Ovary (tissue), 9 donors: Measurements from ENCODE around the gene LYZL6. TPM values are rescaled to one million over a fixed set of nuclear protein-coding genes. Genes with fewer than 3 reads are reported as not detected.

Experiments
- DNase-seq, 5 donors: peaks; one replicate each; pipeline ENCODE4 v3.0.0-alpha.2; 2019 to 2020
- H3K27ac ChIP-seq, 2 donors: fragments of 200-600 bp; one replicate each; pipeline versions ENCODE4 v1.5.1 to v1.8.0; 2019 to 2022
- H3K27me3 ChIP-seq: fragments of 200-600 bp; one replicate; pipeline ENCODE4 v1.8.0; 2022
- H3K36me3 ChIP-seq: fragments of 200-600 bp; sonication (generic); one replicate; pipeline ENCODE4 v1.5.1; 2019
- H3K4me1 ChIP-seq: one replicate; pipeline ENCODE4 v1.8.1; 2013; ENCODE audit warnings: mild to moderate bottlenecking, moderate library complexity; ENCODE audit not compliant: insufficient read depth
- H3K4me3 ChIP-seq: fragments of 200-600 bp; sonication (generic); one replicate; pipeline ENCODE4 v1.5.1; 2017
- H3K9me3 ChIP-seq, 2 donors: fragments of 200-600 bp in 1 of 2; sonication (generic) in 1 of 2; one replicate each; pipeline versions ENCODE4 v1.5.1 to v1.8.1; 2013 to 2019; ENCODE audit warnings: mild to moderate bottlenecking in 1 of 2, moderate library complexity in 1 of 2
- EP300 ChIP-seq: sonication (generic); formaldehyde crosslinking; IDR thresholded peaks from one replicate; pipeline ENCODE4 v1.6.1; 2017; ENCODE audit warnings: antibody characterized with exemption
- POLR2A ChIP-seq: fragments of 450-650 bp; IDR thresholded peaks from one replicate; pipeline ENCODE4 v1.6.1; 2017; ENCODE audit warnings: antibody characterized with exemption, mild to moderate bottlenecking, moderate library complexity
- WGBS, 3 donors: extraction: QIAGEN DNeasy Blood & Tissue Kit in 1 of 3; methylation state at CpG; one replicate each; pipeline versions ENCODE4 v1.1.5 to v1.1.7; 2013 to 2017; 5-methylcytosine and 5-hydroxymethylcytosine counted together
- intact Hi-C, 4 donors: fragments of 100-400 bp; cut with DNase I; formaldehyde crosslinking; loops; one replicate each; pipeline versions ENCODE4 v1.11.0 to v1.15.1; 2022 to 2023
- polyA plus RNA-seq, 2 donors: library from polyadenylated mRNA; stranded (reverse); fragments of 200-250 nt in 1 of 2; fragments of 350-450 nt in 1 of 2; fragmentation: Illumina TruSeq in 1 of 2; extraction: RNeasy Lipid Tissue Mini Kit (QIAGEN cat#74804) in 1 of 2; gene quantifications; one replicate each; pipeline ENCODE4 v1.2.3, GENCODE V29; 2013 to 2014
- total RNA-seq, 7 donors: library from RNA; depleted of rRNA in 2 of 7; stranded (reverse); fragments of >200 nt in 2 of 7; fragmentation: NEBNext Ultra II Directional in 3 of 7; extraction: Animal tissue kit (Norgen Biotek cat#: 25700) in 3 of 7; gene quantifications; one replicate each; pipeline versions ENCODE4 v1.1.0 to v1.2.4, GENCODE V29; 2016 to 2023
- TF ChIP-seq, protein P1 (sequence below), 3 donors: fragments of 450-650 bp in 2 of 3; fragments of 200-600 bp in 1 of 3; IDR thresholded peaks; one replicate each; pipeline versions ENCODE4 v1.5.1 to v1.8.0; 2016 to 2022; ENCODE audit warnings: antibody characterized with exemption in 3 of 3, mild to moderate bottlenecking in 1 of 3
- donor health status: DM: no; HTN: no; CAD: no; lungs with moderate emphysema.
- donor health status: DM: no; HTN: no; CAD: no.
- donor health status: Bipolar disorder and iron deficiency.
- donor health status: DM: yes; HTN: yes; CAD: no.
- donor health status: DM: no; HTN: no; CAD: no.
- donor health status: DM: yes; HTN: yes; CAD: no.

LYZL6 gene
- total and polyA plus RNA-seq, 9 donors = not detected

DNA sequence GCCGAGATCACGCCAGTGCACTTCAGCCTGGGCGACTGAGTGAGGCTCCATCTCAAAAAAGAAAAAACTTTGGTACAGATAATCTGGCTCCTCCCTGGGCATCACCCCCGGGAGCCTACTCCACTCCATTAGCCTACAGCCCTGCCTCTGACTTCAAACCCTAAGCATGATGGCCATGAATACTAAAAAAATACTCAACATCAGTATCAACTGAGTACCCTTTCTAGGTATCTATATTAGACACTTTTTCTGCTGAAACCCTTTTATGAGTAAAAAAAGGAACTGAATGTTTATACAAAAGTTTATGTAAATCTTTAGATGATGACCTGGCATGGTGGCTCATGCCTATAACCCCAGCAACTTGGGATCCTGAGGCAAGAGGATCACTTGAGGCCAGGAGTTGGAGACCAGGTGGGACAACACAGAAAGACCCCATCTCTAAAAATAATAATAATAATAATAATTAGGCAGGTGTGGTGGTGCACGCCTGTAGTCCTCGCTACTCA is 19.9 kb downstream of the LYZL6 start:
- Histone ChIP-seq H3K9me3 (no peaks in the 10 kb centered on the region), H3K27me3 (no peaks in the 10 kb centered on the region), H3K4me1 (no peaks in the 10 kb centered on the region), H3K27ac (no peak overlapping the region), H3K4me3 (no peak overlapping the region), H3K36me3 (no peaks in the 10 kb centered on the region)
- no peak for TF ChIP-seq EP300
- TF ChIP-seq POLR2A = no peak
- TF ChIP-seq, protein P1, sequence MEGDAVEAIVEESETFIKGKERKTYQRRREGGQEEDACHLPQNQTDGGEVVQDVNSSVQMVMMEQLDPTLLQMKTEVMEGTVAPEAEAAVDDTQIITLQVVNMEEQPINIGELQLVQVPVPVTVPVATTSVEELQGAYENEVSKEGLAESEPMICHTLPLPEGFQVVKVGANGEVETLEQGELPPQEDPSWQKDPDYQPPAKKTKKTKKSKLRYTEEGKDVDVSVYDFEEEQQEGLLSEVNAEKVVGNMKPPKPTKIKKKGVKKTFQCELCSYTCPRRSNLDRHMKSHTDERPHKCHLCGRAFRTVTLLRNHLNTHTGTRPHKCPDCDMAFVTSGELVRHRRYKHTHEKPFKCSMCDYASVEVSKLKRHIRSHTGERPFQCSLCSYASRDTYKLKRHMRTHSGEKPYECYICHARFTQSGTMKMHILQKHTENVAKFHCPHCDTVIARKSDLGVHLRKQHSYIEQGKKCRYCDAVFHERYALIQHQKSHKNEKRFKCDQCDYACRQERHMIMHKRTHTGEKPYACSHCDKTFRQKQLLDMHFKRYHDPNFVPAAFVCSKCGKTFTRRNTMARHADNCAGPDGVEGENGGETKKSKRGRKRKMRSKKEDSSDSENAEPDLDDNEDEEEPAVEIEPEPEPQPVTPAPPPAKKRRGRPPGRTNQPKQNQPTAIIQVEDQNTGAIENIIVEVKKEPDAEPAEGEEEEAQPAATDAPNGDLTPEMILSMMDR (IDR thresholded peaks at IDR 0.05) = no peak
- intact Hi-C loops = no loop called here
- no peak for DNase-seq
- WGBS, 3 donors = 94 to 97% (median 96%) methylated on average over 6 of the region's 6 CpGs

DNA sequence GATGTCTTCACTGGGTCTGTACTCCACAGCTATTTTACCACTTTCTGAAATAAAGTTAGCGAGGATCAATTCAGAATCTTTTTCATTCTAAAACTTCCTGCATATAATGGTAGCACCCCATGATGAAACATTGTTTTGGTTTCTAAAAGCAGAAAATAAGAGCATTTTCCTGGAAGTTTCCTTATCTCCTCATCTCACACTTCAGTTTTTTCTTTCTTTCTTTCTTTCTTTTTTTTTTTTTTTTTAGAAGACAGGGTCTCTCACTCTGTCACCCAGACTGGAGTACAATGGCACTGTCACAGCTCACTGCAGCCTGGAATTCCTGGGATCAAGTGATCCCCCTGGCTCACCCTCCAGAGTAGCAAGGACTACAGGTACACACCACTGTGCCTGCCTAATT is 23.3 kb downstream of the LYZL6 start:
- intact Hi-C loops = no loop called here
- 98 to 100% (median 99%) methylated on average over 1 of the region's 1 CpG for WGBS, 3 donors
- no peaks in the 10 kb centered on the region for H3K36me3 ChIP-seq

GRCh38 chr17:35918665-35919064 is 24.8 kb downstream of the LYZL6 start:
- Histone ChIP-seq H3K4me1 (no peaks in the 10 kb centered on the region), H3K27ac (no peak overlapping the region), H3K36me3 (no peaks in the 10 kb centered on the region), H3K4me3 (no peak overlapping the region), H3K9me3 (no peaks in the 10 kb centered on the region), H3K27me3 (no peaks in the 10 kb centered on the region)
- DNase-seq = no peak
- intact Hi-C loops = no loop called here
- WGBS, 3 donors = 83 to 85% (median 84%) methylated on average over 3 of the region's 3 CpGs
- TF ChIP-seq, protein P1 (IDR thresholded peaks at IDR 0.05) = no peak
- TF ChIP-seq POLR2A (no peak), EP300 (no peak)

More for the DNA sequence above, 23.3 kb downstream of the LYZL6 start:
- H3K4me1 ChIP-seq = no peaks in the 10 kb centered on the region
- no peak for DNase-seq
- no peaks in the 10 kb centered on the region for H3K27me3 ChIP-seq
- H3K27ac ChIP-seq = no peak overlapping the region
- TF ChIP-seq, protein P1 (IDR thresholded peaks at IDR 0.05) = no peak
- TF ChIP-seq EP300 (no peak), POLR2A (no peak)
- no peak overlapping the region for H3K4me3 ChIP-seq
- no peaks in the 10 kb centered on the region for H3K9me3 ChIP-seq

DNA sequence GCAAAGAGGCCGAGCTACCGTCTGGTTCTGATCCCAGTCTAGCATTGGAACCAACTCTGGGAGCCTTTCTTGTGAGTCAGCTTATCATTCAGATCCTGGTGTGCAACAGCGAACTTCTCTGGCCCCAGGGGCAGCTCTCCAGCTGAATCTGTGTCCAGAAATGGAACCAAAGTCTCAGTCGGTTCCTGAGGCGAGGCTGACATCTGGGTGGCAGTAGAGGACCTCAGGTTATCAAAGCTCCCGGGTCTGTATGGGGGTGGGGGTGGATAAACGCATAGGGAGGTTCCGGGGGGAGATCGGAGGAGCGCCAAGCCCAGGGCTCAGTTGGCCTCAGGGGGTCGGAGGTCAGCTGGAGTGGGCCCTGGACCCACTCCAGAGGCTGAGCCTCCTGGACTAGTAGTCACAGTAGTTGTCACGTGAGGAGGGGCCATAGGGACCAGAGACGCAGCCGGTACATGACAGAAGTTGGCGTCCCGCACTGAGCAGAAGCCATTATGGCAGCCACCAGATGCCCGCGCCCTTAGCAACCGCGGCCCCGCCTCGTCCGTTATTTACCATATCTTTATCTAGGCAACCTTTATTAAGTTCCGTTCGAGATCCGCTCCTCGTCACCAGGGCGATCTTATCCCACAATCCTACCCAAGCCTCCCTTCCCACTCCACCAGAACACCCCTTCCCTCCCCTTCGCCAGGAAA is 25.8 kb downstream of the LYZL6 start:
- 92 to 95% (median 94%) methylated on average over 29 of the region's 29 CpGs for WGBS, 3 donors
- Histone ChIP-seq H3K27ac (no peak overlapping the region), H3K4me1 (no peaks in the 10 kb centered on the region), H3K4me3 (no peak overlapping the region), H3K36me3 (no peaks in the 10 kb centered on the region), H3K27me3 (no peaks in the 10 kb centered on the region), H3K9me3 (no peaks in the 10 kb centered on the region)
- TF ChIP-seq POLR2A = no peak
- TF ChIP-seq, protein P1 (IDR thresholded peaks at IDR 0.05) = no peak
- no peak for TF ChIP-seq EP300
- no peak for DNase-seq
- intact Hi-C loops = no loop called here
